Thyroid gland (tissue), 4 donors: ENCODE measurements around the gene PLCB1. TPM values are rescaled to one million over a fixed set of nuclear protein-coding genes. Genes with fewer than 3 reads are reported as not detected.

Experiments
- DNase-seq, 2 donors: peaks; one replicate each; pipeline ENCODE4 v3.0.0-alpha.2; 2019
- H3K27ac ChIP-seq, 3 donors: fragments of 200-600 bp; sonication (generic); 1 replicate in 2 of 3; 2 replicates in 1 of 3; pipeline ENCODE4 v1.5.1; 2016 to 2019; ENCODE audit warnings: mild to moderate bottlenecking in 1 of 3, moderate library complexity in 1 of 3
- H3K27me3 ChIP-seq: fragments of 200-600 bp; sonication (generic); one replicate; pipeline ENCODE4 v1.5.1; 2019
- H3K36me3 ChIP-seq, 2 donors: fragments of 200-600 bp; sonication (generic); one replicate each; pipeline ENCODE4 v1.5.1; 2016 to 2019
- H3K4me1 ChIP-seq, 2 donors: fragments of 200-600 bp; sonication (generic); one replicate each; pipeline ENCODE4 v1.5.1; 2017 to 2019
- H3K4me3 ChIP-seq, 3 donors: fragments of 200-600 bp; sonication (generic); replicated peaks in 1 of 3; 1 replicate in 2 of 3; 2 replicates in 1 of 3; pipeline ENCODE4 v1.5.1; 2016; ENCODE audit warnings: mild to moderate bottlenecking in 1 of 3
- H3K9me3 ChIP-seq: fragments of 200-600 bp; sonication (generic); one replicate; pipeline ENCODE4 v1.5.1; 2017
- CTCF ChIP-seq, 6 experiments: fragments of 200-600 bp in 3 of 6; fragments of 450-650 bp in 3 of 6; sonication (generic) in 3 of 6; IDR thresholded peaks; one replicate each; pipeline ENCODE4 v1.5.1; 2016 to 2019; ENCODE audit warnings: antibody characterized with exemption in 6 of 6, mild to moderate bottlenecking in 2 of 6, inconsistent platforms in 1 of 6, moderate library complexity in 1 of 6
- POLR2A ChIP-seq, 2 donors: fragments of 450-650 bp; IDR thresholded peaks; one replicate each; pipeline ENCODE4 v1.6.1; 2017; ENCODE audit warnings: antibody characterized with exemption in 2 of 2, mild to moderate bottlenecking in 2 of 2, moderate library complexity in 1 of 2
- WGBS, 2 donors: methylation state at CpG; one replicate each; pipeline ENCODE4 v1.1.5; 2017; 5-methylcytosine and 5-hydroxymethylcytosine counted together
- intact Hi-C: fragments of 100-400 bp; cut with DNase I; formaldehyde crosslinking; loops from one replicate; pipeline ENCODE4 v1.15.1; 2023
- total RNA-seq, 4 donors: library from RNA; depleted of rRNA; stranded (reverse); fragments of >200 nt; gene quantifications; one replicate each; pipeline ENCODE4 v1.2.3, GENCODE V29; 2016

Gene PLCB1
- total RNA-seq, 4 donors from 2014 or later = 7.3 to 14.1 (median 11.0) TPM

DNA sequence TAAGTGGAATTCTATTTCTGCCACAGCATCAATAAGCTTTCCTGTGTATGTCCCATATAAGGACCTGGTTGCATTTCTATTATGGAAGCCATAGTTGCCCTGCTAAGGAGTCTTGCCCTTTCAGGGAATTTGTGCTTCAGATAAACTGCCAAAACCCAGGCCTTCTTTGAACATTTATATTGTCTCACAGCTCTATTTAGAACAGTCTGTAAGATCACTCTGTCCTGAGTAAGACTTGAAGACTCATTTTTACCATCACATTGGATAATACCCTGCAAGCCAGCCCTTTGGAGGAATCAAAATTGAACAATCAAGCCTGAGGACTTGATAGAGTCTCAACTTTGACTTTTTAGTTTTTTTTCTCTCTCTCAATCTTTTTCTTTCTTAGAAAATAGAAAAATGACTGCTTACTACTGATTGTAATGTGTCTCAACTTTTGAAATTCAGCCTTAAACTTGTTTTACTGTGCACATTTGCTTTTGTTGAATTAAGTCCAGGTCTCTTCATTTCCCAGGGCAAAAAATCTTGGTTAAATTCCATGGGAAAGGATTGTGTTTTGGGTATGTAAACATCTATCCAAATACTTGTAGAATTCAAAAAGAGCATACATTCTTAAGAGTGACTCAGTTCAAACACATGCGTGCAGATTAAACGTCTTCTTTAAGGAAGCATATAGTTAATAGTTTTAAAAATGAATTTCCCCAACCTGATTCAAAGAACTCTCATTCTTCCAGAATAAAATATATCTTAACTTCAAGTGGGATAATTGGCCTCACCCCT, 91.2 kb downstream of the PLCB1 start:
- no peak for DNase-seq
- H3K9me3 ChIP-seq = no peaks in the 10 kb centered on the region
- intact Hi-C loops = no loop called here
- H3K4me3 ChIP-seq = no peak overlapping the region
- TF ChIP-seq POLR2A (IDR thresholded peaks at IDR 0.05) = no peak
- no peak for TF ChIP-seq CTCF (IDR thresholded peaks at IDR 0.05)
- 78% methylated on average over 2 of the region's 2 CpGs for WGBS, 2 donors
- no peaks in the 10 kb centered on the region for H3K36me3 ChIP-seq
- H3K27me3 ChIP-seq = no peaks in the 10 kb centered on the region
- H3K4me1 ChIP-seq = no peaks in the 10 kb centered on the region
- no peak overlapping the region for H3K27ac ChIP-seq

GRCh38 chr20:8225658-8226057, 93.6 kb downstream of the PLCB1 start:
- TF ChIP-seq POLR2A (IDR thresholded peaks at IDR 0.05) = no peak
- no peak for TF ChIP-seq CTCF (IDR thresholded peaks at IDR 0.05)
- Histone ChIP-seq H3K9me3 (no peaks in the 10 kb centered on the region), H3K27me3 (no peaks in the 10 kb centered on the region), H3K4me1 (no peaks in the 10 kb centered on the region), H3K36me3 (no peaks in the 10 kb centered on the region), H3K4me3 (no peak overlapping the region), H3K27ac (no peak overlapping the region)
- no peak for DNase-seq
- intact Hi-C loops = no loop called here
- 70 to 72% methylated on average over 3 of the region's 3 CpGs for WGBS, 2 donors

DNA sequence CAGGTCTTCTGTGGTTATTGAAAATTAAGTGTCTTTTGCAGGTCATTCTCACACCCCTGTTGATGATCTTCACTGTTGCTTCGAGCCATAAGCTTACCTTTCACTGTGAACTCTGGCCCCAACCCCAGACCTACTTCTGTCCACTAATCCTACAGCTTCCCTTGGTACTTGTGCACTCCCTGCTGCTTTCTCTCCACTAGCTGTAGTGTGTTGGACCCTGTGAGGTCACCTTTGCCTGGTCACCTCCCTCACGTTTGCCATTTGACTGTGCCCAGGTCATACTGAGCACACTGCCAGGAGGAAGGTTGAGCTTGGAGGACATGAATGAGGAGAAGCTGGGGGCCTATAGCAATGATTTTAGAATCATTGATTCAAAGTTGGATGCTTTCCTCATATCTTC, 94.0 kb downstream of the PLCB1 start:
- Histone ChIP-seq H3K4me1 (no peaks in the 10 kb centered on the region), H3K4me3 (no peak overlapping the region), H3K27ac (no peak overlapping the region), H3K27me3 (no peaks in the 10 kb centered on the region), H3K9me3 (no peaks in the 10 kb centered on the region), H3K36me3 (no peaks in the 10 kb centered on the region)
- no peak for TF ChIP-seq POLR2A (IDR thresholded peaks at IDR 0.05)
- TF ChIP-seq CTCF (IDR thresholded peaks at IDR 0.05) = no peak
- DNase-seq = no peak
- intact Hi-C loops = no loop called here
- 91 to 96% methylated on average over 2 of the region's 2 CpGs for WGBS, 2 donors

DNA sequence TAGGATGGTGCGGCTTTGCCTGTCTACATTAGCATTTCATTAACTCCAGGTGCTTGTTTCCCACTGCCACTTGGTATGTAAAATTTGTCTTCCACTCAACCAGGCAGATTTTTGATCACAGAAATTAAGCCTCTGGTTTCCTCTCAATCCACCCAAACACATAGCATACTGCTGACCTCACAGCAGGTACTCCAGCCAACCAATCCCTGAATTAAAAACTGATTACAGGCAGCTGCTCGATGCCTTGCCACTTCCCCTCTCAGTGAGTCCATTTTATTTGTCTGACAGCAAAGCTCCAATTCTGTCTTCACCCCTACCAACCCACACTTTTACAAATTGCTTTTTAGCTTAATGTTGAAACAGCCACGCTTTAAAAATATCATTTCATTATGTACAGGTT, 95.2 kb downstream of the PLCB1 start:
- 88 to 89% methylated on average over 3 of the region's 3 CpGs for WGBS, 2 donors
- no peaks in the 10 kb centered on the region for H3K4me1 ChIP-seq

More for the DNA sequence above, 95.2 kb downstream of the PLCB1 start:
- Histone ChIP-seq H3K9me3 (no peaks in the 10 kb centered on the region), H3K27me3 (no peaks in the 10 kb centered on the region), H3K36me3 (no peaks in the 10 kb centered on the region), H3K27ac (no peak overlapping the region), H3K4me3 (no peak overlapping the region)
- intact Hi-C loops = no loop called here
- DNase-seq = no peak
- TF ChIP-seq CTCF (IDR thresholded peaks at IDR 0.05) (no peak), POLR2A (IDR thresholded peaks at IDR 0.05) (no peak)
